Measurements from ENCODE around the gene GBF1. TPM values are rescaled to one million over a fixed set of nuclear protein-coding genes. Genes with fewer than 3 reads are reported as not detected.

The GBF1 gene
- total RNA-seq, 1 experiment from 2014 or later, result 23.7 TPM

GRCh38 chr10:102289840-102290239, 44.5 kb downstream of the GBF1 start:
- no CpG with 5 or more reads among the region's 3 CpGs for WGBS (ENCODE audit: extremely low coverage, insufficient read length, low lambda C conversion rate)
- H2BK20ac ChIP-seq (ENCODE audit: low read depth, low read length, poor library complexity, severe bottlenecking), result no peak overlapping the region
- no peak overlapping the region for H3K9ac ChIP-seq (ENCODE audit: extremely low read depth, insufficient read length, low read length)
- H4K91ac ChIP-seq (ENCODE audit: insufficient read length, low read depth, low read length), result no peak overlapping the region
- H3K4me2 ChIP-seq (ENCODE audit: insufficient read depth, insufficient read length, low read length), result no peak overlapping the region
- no peak overlapping the region for H3K23ac ChIP-seq (ENCODE audit: insufficient read length, low read depth, low read length)
- no peak overlapping the region for H3K14ac ChIP-seq (ENCODE audit: insufficient read depth, low read length)
- no peak overlapping the region for H3K56ac ChIP-seq (ENCODE audit: insufficient read length, low read depth, low read length)
- no peaks in the 10 kb centered on the region for H3K79me2 ChIP-seq (ENCODE audit: insufficient read depth, low read length)
- no peak overlapping the region for H2BK15ac ChIP-seq (ENCODE audit: low read depth, low read length)
- no peak overlapping the region for H3K4ac ChIP-seq (ENCODE audit: low read depth, low read length)
- H2AFZ ChIP-seq (ENCODE audit: low read length), result no peak overlapping the region
- no peak overlapping the region for H2AK5ac ChIP-seq (ENCODE audit: insufficient read length, low read length)
- H3K79me1 ChIP-seq (ENCODE audit: insufficient read depth, low read depth, low read length, poor library complexity, severe bottlenecking), result no peaks in the 10 kb centered on the region
- Mint-ChIP-seq H3K27ac (no peak overlapping the region), H3K9me3 (no peaks in the 10 kb centered on the region), H3K4me1 (no peaks in the 10 kb centered on the region; a peak in 1 of 4 replicates), H3K4me3 (no peak overlapping the region), H3K36me3 (ENCODE audit: insufficient read depth in 1 of 3, low read depth in 3 of 3) (no peaks in the 10 kb centered on the region), H3K27me3 (ENCODE audit: low read depth) (no peaks in the 10 kb centered on the region)
- no peak overlapping the region for H3T11ph ChIP-seq (ENCODE audit: low read length)
- no peaks in the 10 kb centered on the region for H3K4me1 ChIP-seq (ENCODE audit: insufficient read depth, low read length)
- no peak overlapping the region for H4K8ac ChIP-seq (replicated peaks; ENCODE audit: insufficient read length, low read depth, low read length)
- H3K27me3 ChIP-seq (ENCODE audit: insufficient read depth, low read length), result no peaks in the 10 kb centered on the region
- H2BK5ac ChIP-seq (ENCODE audit: insufficient read length, low read length), result no peak overlapping the region
- TF ChIP-seq CTCF (conservative IDR thresholded peaks at IDR 0.05), result no peak
- no peaks in the 10 kb centered on the region for H3K9me3 ChIP-seq (ENCODE audit: control insufficient read depth, low read depth, low read length)
- no peak overlapping the region for H2BK120ac ChIP-seq (ENCODE audit: low read depth, low read length, poor library complexity, severe bottlenecking)
- DNase-seq, result no peak
- H3K27ac ChIP-seq (ENCODE audit: insufficient read length, low read depth, low read length), result no peak overlapping the region
- no peaks in the 10 kb centered on the region for H3K23me2 ChIP-seq (ENCODE audit: insufficient read length, low read depth, low read length, poor library complexity, severe bottlenecking)
- H3K18ac ChIP-seq (ENCODE audit: insufficient read length, low read depth, low read length), result no peak overlapping the region
- H4K20me1 ChIP-seq (ENCODE audit: control insufficient read depth, insufficient read depth, insufficient read length), result no peaks in the 10 kb centered on the region
- H2BK12ac ChIP-seq (ENCODE audit: insufficient read length, low read depth, low read length), result no peak overlapping the region
- no peak overlapping the region for H4K5ac ChIP-seq (ENCODE audit: insufficient read length, low read depth, low read length)
